A549 (cell line): Measurements from ENCODE around the gene MAZ. TPM values are rescaled to one million over a fixed set of nuclear protein-coding genes. Genes with fewer than 3 reads are reported as not detected.
A peak's percentile ranks its signal among the peaks of the same experiment; 100 is the strongest.

Source experiments
- ATAC-seq, 2 experiments: fragments of 200-7000 bp in 1 of 2; fragments of >200 bp in 1 of 2; cut with Nextera tagmentation in 1 of 2; cut with Tn5 transposase in 1 of 2; 3 replicates each; pipeline versions ENCODE4 v1.8.0 to v1.9.1; 2018 to 2020; ENCODE audit warnings: mild to moderate bottlenecking in 1 of 2, moderate library complexity in 1 of 2
- CTCF ChIA-PET: fragments of 300-600 bp; sonication (Branson Sonifier 250); formaldehyde crosslinking; extraction: SDS; loops from one replicate; lab custom pipeline; 2021; ENCODE audit warnings: antibody characterized with exemption, inconsistent platforms; lab: Yijun Ruan, JAX
- POLR2A ChIA-PET: fragments of 350-600 bp; formaldehyde crosslinking; extraction: SDS; loops from one replicate; lab custom pipeline; 2021; ENCODE audit warnings: antibody characterized with exemption, inconsistent platforms; lab: Yijun Ruan, JAX
- DNase-seq, 2 experiments: peaks; one replicate each; pipeline versions ENCODE4 v3.0.0 to v3.0.0-alpha.2; 2011 to 2016; ENCODE audit warnings: low read depth in 1 of 2, low spot score in 1 of 2
- FAIRE-seq: peaks from 2 replicates; lab custom pipeline; 2011; peaks lifted over from hg19 to GRCh38; lab: Jason Lieb, UNC
- H3K27ac ChIP-seq, 2 experiments: fragments of >200 bp; sonication (Bioruptor Twin); formaldehyde crosslinking; 3 replicates each; pipeline ENCODE4 v1.5.1; 2016 to 2017
- H3K4me1 ChIP-seq: fragments of >200 bp; sonication (Bioruptor Twin); formaldehyde crosslinking; 3 replicates; pipeline ENCODE4 v1.6.1; 2016
- H3K4me2 ChIP-seq: fragments of >200 bp; sonication (Bioruptor Twin); formaldehyde crosslinking; 3 replicates; pipeline ENCODE4 v1.6.1; 2016
- H3K4me3 ChIP-seq: fragments of >200 bp; sonication (Bioruptor Twin); formaldehyde crosslinking; 3 replicates; pipeline ENCODE4 v1.5.1; 2016
- H3K9me3 ChIP-seq: fragments of >200 bp; sonication (Bioruptor Twin); formaldehyde crosslinking; 3 replicates; pipeline ENCODE4 v1.6.1; 2016
- CBX8 ChIP-seq: fragments of 200-600 bp; sonication (generic); IDR thresholded peaks from 2 replicates; pipeline ENCODE4 v1.6.1; 2016
- CEBPB ChIP-seq, 2 experiments: fragments of >200 bp in 1 of 2; sonication (Bioruptor Twin) in 1 of 2; formaldehyde crosslinking in 1 of 2; IDR thresholded peaks; 2 replicates each; pipeline ENCODE4 v1.6.1; 2012 to 2016
- CHD2 ChIP-seq: fragments of 150-350 bp; IDR thresholded peaks from 2 replicates; pipeline ENCODE4 v1.6.1; 2014; ENCODE audit warnings: low read length; ENCODE audit not compliant: partially characterized antibody
- ELK1 ChIP-seq: fragments of 150-350 bp; IDR thresholded peaks from 2 replicates; pipeline ENCODE4 v1.6.1; 2014; ENCODE audit warnings: low read depth, mild to moderate bottlenecking, low read length
- ESRRA ChIP-seq: fragments of 150-350 bp; IDR thresholded peaks from 2 replicates; pipeline ENCODE4 v1.6.1; 2014; ENCODE audit warnings: mild to moderate bottlenecking, low read length, borderline replicate concordance
- FOSB ChIP-seq: fragments of 250-450 bp; sonication (Bioruptor Pico); IDR thresholded peaks from 2 replicates; pipeline ENCODE4 v1.5.0; 2020; ENCODE audit warnings: mild to moderate bottlenecking, moderate library complexity
- FOXS1 ChIP-seq: fragments of 250-450 bp; sonication (Bioruptor Pico); IDR thresholded peaks from 2 replicates; pipeline ENCODE4 v1.5.0; 2020; ENCODE audit warnings: mild to moderate bottlenecking, moderate library complexity
- HOXA7 ChIP-seq: fragments of 250-450 bp; sonication (Bioruptor Pico); IDR thresholded peaks from 2 replicates; pipeline ENCODE4 v1.5.0; 2020; ENCODE audit warnings: mild to moderate bottlenecking, moderate library complexity
- JUN ChIP-seq, 2 experiments: fragments of >200 bp; sonication (Bioruptor Twin); formaldehyde crosslinking; IDR thresholded peaks; 2 replicates in 1 of 2; 3 replicates in 1 of 2; pipeline ENCODE4 v1.6.1; 2016 to 2017
- KDM5A ChIP-seq: fragments of 200-600 bp; sonication (generic); IDR thresholded peaks from 2 replicates; pipeline ENCODE4 v1.6.1; 2016; ENCODE audit warnings: antibody characterized with exemption, mild to moderate bottlenecking
- MYC ChIP-seq: IDR thresholded peaks from 2 replicates; pipeline ENCODE4 v1.6.1; 2012; ENCODE audit warnings: mild to moderate bottlenecking, inconsistent platforms, low read length, improper control_type of control experiment, borderline replicate concordance
- NFE2L2 ChIP-seq: fragments of 150-350 bp; conservative IDR thresholded peaks from 2 replicates; pipeline ENCODE4 v1.6.1; 2014; ENCODE audit warnings: low read length
- NPAS2 ChIP-seq: fragments of 250-450 bp; sonication (Bioruptor Pico); IDR thresholded peaks from 2 replicates; pipeline ENCODE4 v1.8.0; 2022; ENCODE audit warnings: mild to moderate bottlenecking, moderate library complexity, borderline replicate concordance
- NR3C1 ChIP-seq: fragments of >200 bp; sonication (Bioruptor Twin); formaldehyde crosslinking; IDR thresholded peaks from 3 replicates; pipeline ENCODE4 v1.6.1; 2017
- POLR2AphosphoS2 ChIP-seq: conservative IDR thresholded peaks from 2 replicates; pipeline ENCODE4 v1.6.1; 2012; ENCODE audit warnings: low read length, improper control_type of control experiment, inconsistent platforms
- RARB ChIP-seq: fragments of 250-450 bp; sonication (Bioruptor Pico); IDR thresholded peaks from 2 replicates; pipeline ENCODE4 v1.8.0; 2021; ENCODE audit warnings: mild to moderate bottlenecking, moderate library complexity
- SMC3 ChIP-seq: fragments of >200 bp; sonication (Bioruptor Twin); formaldehyde crosslinking; IDR thresholded peaks from 3 replicates; pipeline ENCODE4 v1.6.1; 2018; ENCODE audit warnings: inconsistent platforms
- SREBF2 ChIP-seq: fragments of 450-650 bp; IDR thresholded peaks from 2 replicates; pipeline ENCODE4 v1.6.1; 2014; ENCODE audit warnings: mild to moderate bottlenecking, moderate library complexity
- TP53 ChIP-seq: fragments of 250-450 bp; sonication (Bioruptor Pico); IDR thresholded peaks from 2 replicates; pipeline ENCODE4 v1.5.0; 2021; ENCODE audit warnings: mild to moderate bottlenecking, moderate library complexity
- ZC3H11A ChIP-seq: fragments of 450-650 bp; IDR thresholded peaks from 2 replicates; pipeline ENCODE4 v1.6.1; 2014; ENCODE audit warnings: antibody characterized with exemption, mild to moderate bottlenecking
- WGBS: methylation state at CpG from one replicate; pipeline ENCODE4 v1.1.6; 2017; ENCODE audit errors: missing lambda C conversion rate; 5-methylcytosine and 5-hydroxymethylcytosine counted together
- polyA plus RNA-seq, 4 experiments: library from polyadenylated mRNA; depleted of rRNA in 3 of 4; stranded (reverse); fragments of >200 nt; fragmentation: RNase III in 1 of 4; extraction: RNeasy Plus Mini Kit Qiagen cat#74134 plus additional on column Dnase treatment in 1 of 4; gene quantifications; 2 replicates in 3 of 4; 3 replicates in 1 of 4; pipeline ENCODE4 v1.2.3, GENCODE V29; 2011 to 2017
- TF ChIP-seq, protein P1 (sequence below): fragments of 250-450 bp; sonication (Bioruptor Pico); IDR thresholded peaks from 2 replicates; pipeline ENCODE4 v1.5.0; 2021; ENCODE audit warnings: mild to moderate bottlenecking, moderate library complexity, borderline replicate concordance
- TF ChIP-seq, protein P2 (sequence below): IDR thresholded peaks from 2 replicates; pipeline ENCODE4 v1.6.1; 2012
- TF ChIP-seq, protein P3 (sequence below): fragments of >200 bp; sonication (Bioruptor Twin); formaldehyde crosslinking; IDR thresholded peaks from 3 replicates; pipeline ENCODE4 v1.6.1; 2016

The MAZ gene
- polyA plus RNA-seq, 2 of the 4 experiments (the other 2 are of a cell fraction), result 79.6 to 231 TPM

DNA sequence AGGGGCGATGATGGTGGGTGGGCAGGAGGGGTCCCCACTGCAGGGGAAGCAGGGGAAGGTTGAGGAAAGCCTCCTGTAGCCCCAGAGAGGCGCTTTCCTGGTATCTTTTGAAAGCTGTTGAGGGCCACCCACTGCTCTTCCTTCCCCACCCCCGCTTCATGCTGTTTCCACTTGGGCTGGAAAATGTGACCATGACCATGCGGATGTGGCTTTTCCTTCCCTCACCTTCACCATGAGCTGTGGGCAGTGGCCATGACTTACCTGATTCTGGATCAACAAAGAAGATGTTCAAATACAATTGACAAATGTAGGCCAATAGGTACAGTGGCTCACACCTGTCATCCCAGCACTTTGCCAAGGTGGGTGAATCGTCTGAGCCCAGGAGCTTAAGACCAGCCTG is 27.8 kb downstream of the MAZ start:
- ATAC-seq, result no peak
- TF ChIP-seq CEBPB (IDR thresholded peaks at IDR 0.05), result no peak
- no peak for TF ChIP-seq NFE2L2
- no peak for TF ChIP-seq KDM5A
- no peak for TF ChIP-seq NPAS2 (CRISPR knock-in tag)
- Histone ChIP-seq H3K27ac (no peak overlapping the region), H3K4me1 (peaks cover 28% of the 10 kb centered on the region), H3K4me3 (no peak overlapping the region), H3K4me2 (no peak overlapping the region), H3K9me3 (no peaks in the 10 kb centered on the region)
- ChIA-PET POLR2A (no interaction called here), CTCF (interaction anchor here (0.6 to 26.2 kb wide), 6 partner anchors 12 to 172 kb away, joined by 3 to 568 read pairs (median 3); partner anchors contain the start of genes MAZ, MVP, PAGR1 and PRRT2)
- WGBS, result 94% methylated on average over 5 of the region's 5 CpGs
- no peak for FAIRE-seq
- DNase-seq, result no peak

- peak overlapping the region in 1 of 2 experiments; percentile 46; a peak in 1 of 6 replicates for H3K27ac ChIP-seq
- H3K9me3 ChIP-seq, result no peaks in the 10 kb centered on the region
- POLR2A ChIA-PET, result no interaction called here
- ATAC-seq, result 0 out of 6 replicates have a peak, but pooled peaks of 1 of the 2 experiments have one; percentile 34
- H3K4me1 ChIP-seq, result peaks cover 16% of the 10 kb centered on the region
- 84% methylated on average over 7 of the region's 7 CpGs for WGBS
- no peak overlapping the region for H3K4me2 ChIP-seq
- DNase-seq, result no peak
- no peak for FAIRE-seq
- H3K4me3 ChIP-seq, result no peak overlapping the region
- no peak for TF ChIP-seq JUN (IDR thresholded peaks at IDR 0.05)
- no peak for TF ChIP-seq POLR2AphosphoS2
- TF ChIP-seq KDM5A, result no peak
- no peak for TF ChIP-seq CHD2
- TF ChIP-seq NR3C1, result no peak
- no peak for TF ChIP-seq SMC3
- TF ChIP-seq FOSB (CRISPR knock-in tag), result no peak
- no peak for TF ChIP-seq HOXA7
- TF ChIP-seq, protein P1, sequence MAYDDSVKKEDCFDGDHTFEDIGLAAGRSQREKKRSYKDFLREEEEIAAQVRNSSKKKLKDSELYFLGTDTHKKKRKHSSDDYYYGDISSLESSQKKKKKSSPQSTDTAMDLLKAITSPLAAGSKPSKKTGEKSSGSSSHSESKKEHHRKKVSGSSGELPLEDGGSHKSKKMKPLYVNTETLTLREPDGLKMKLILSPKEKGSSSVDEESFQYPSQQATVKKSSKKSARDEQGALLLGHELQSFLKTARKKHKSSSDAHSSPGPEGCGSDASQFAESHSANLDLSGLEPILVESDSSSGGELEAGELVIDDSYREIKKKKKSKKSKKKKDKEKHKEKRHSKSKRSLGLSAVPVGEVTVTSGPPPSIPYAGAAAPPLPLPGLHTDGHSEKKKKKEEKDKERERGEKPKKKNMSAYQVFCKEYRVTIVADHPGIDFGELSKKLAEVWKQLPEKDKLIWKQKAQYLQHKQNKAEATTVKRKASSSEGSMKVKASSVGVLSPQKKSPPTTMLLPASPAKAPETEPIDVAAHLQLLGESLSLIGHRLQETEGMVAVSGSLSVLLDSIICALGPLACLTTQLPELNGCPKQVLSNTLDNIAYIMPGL (CRISPR knock-in tag), result no peak
- no peak for TF ChIP-seq FOXS1
- TF ChIP-seq ELK1, result no peak
- TF ChIP-seq, protein P2, sequence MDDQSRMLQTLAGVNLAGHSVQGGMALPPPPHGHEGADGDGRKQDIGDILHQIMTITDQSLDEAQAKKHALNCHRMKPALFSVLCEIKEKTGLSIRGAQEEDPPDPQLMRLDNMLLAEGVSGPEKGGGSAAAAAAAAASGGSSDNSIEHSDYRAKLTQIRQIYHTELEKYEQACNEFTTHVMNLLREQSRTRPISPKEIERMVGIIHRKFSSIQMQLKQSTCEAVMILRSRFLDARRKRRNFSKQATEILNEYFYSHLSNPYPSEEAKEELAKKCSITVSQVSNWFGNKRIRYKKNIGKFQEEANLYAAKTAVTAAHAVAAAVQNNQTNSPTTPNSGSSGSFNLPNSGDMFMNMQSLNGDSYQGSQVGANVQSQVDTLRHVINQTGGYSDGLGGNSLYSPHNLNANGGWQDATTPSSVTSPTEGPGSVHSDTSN, result no peak
- no peak for TF ChIP-seq RARB (CRISPR knock-in tag)
- CTCF ChIA-PET, result interaction anchor here (0.6 to 26.2 kb wide), 5 partner anchors 13 to 136 kb away, joined by 3 to 568 read pairs (median 7); partner anchors contain the start of genes MAZ, MVP, PAGR1 and PRRT2
Observed at GRCh38 chr16:29835926-29836325, 29.6 kb downstream of the MAZ start.

GRCh38 chr16:29836623-29837022 is 30.3 kb downstream of the MAZ start:
- WGBS, result 94% methylated on average over 8 of the region's 15 CpGs
- CTCF ChIA-PET, result interaction anchor here (0.7 to 26.2 kb wide), 3 partner anchors 12 to 18 kb away, joined by 3 to 568 read pairs (median 53); partner anchors contain the start of genes MAZ, MVP, PAGR1 and PRRT2
- Histone ChIP-seq H3K9me3 (no peaks in the 10 kb centered on the region), H3K4me3 (no peak overlapping the region), H3K4me2 (no peak overlapping the region), H3K27ac (no peak overlapping the region), H3K4me1 (peaks cover 16% of the 10 kb centered on the region)
- POLR2A ChIA-PET, result no interaction called here
- no peak for FAIRE-seq
- no peak for DNase-seq
- TF ChIP-seq SREBF2 (no peak), TP53 (CRISPR knock-in tag) (no peak), ZC3H11A (no peak), JUN (IDR thresholded peaks at IDR 0.05) (no peak), CBX8 (no peak), ESRRA (no peak), MYC (no peak), CEBPB (IDR thresholded peaks at IDR 0.05) (no peak)
- TF ChIP-seq, protein P1 (CRISPR knock-in tag), result no peak
- TF ChIP-seq, protein P3, sequence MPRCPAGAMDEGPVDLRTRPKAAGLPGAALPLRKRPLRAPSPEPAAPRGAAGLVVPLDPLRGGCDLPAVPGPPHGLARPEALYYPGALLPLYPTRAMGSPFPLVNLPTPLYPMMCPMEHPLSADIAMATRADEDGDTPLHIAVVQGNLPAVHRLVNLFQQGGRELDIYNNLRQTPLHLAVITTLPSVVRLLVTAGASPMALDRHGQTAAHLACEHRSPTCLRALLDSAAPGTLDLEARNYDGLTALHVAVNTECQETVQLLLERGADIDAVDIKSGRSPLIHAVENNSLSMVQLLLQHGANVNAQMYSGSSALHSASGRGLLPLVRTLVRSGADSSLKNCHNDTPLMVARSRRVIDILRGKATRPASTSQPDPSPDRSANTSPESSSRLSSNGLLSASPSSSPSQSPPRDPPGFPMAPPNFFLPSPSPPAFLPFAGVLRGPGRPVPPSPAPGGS, result no peak
- 0 out of 6 replicates have a peak, but pooled peaks have one; percentile 24 to 41 for ATAC-seq
